ENCODE results near the gene ACSM2B. TPM values are rescaled to one million over a fixed set of nuclear protein-coding genes. Genes with fewer than 3 reads are reported as not detected.
"Not testable (repeated sequence)": the region's sequence is repeated elsewhere in the genome, so short reads cannot be mapped to it uniquely, and the experiment has no call there.

ACSM2B gene
- total RNA-seq, 1 donor from 2014 or later, result not detected

DNA sequence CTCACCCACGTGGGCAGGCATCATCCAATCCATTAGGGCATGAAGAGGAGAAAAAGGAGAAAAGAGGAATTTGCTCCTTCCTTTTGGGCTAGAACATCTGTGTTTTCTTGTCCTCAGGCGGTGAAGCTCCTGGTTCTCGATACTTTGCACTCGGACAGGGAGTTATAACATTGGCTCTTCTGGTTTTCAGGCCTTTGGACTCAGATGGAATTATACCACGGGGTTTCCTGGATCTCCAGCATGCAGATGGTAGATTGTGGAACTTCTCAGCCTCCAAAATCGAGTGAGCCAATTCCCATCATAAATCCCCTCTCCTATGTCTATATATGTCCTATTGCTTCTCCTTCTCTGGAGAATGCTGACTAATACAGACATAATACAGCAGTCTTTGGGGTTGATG, 9.9 kb upstream of the ACSM2B start:
- H3K36me3 Mint-ChIP-seq (ENCODE audit: unreplicated experiment); H3K9me3 Mint-ChIP-seq (ENCODE audit: unreplicated experiment); H3K4me1 Mint-ChIP-seq (ENCODE audit: unreplicated experiment); H3K27me3 Mint-ChIP-seq (ENCODE audit: unreplicated experiment); DNase-seq (ENCODE audit: extremely low spot score, unreplicated experiment); H3K4me3 Mint-ChIP-seq (ENCODE audit: unreplicated experiment); H3K27ac Mint-ChIP-seq (ENCODE audit: unreplicated experiment): not testable (repeated sequence)

DNA sequence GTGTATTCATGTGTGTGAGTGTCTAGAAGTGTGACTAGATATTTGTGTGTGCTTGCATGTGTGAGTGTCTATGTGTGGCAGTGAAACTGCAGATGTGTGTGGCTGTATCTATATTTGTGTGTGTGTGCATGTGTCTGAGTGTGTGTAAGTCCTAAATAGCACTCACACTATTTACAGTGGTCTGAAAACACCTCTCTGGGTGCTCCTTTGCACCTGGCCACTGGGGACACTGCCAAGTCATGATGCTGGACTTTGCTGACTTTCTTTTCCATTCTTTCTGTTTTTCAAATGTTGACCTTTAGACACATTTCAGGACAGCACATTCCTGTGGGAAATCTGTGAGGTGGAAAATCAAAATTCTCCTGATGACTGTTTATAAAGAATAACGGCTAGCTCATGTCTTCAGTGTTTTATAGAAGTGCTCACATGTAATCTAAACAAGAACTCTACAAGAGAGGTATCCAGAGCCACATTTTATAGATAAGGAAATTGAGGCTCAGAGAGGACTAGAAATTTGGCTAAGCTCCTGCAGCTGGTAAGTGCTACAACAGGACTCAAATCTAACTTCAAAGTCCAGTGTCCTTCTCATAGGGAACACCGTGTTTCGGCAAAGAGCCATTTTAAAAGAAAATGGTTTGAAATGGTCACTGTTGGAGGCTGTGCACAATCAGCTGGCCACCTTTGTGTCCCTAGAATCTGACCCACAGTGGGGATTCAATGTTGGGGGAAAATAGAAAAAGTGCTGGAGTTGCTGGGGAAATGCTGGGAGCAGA, 4.5 kb upstream of the ACSM2B start:
- H3K9me3 Mint-ChIP-seq (ENCODE audit: unreplicated experiment); H3K4me1 Mint-ChIP-seq (ENCODE audit: unreplicated experiment); H3K27me3 Mint-ChIP-seq (ENCODE audit: unreplicated experiment); H3K27ac Mint-ChIP-seq (ENCODE audit: unreplicated experiment); H3K4me3 Mint-ChIP-seq (ENCODE audit: unreplicated experiment); DNase-seq (ENCODE audit: extremely low spot score, unreplicated experiment); H3K36me3 Mint-ChIP-seq (ENCODE audit: unreplicated experiment): not testable (repeated sequence)

GRCh38 chr16:20578091-20578490, 1.9 kb upstream of the ACSM2B start:
- not testable (repeated sequence) for H3K9me3 Mint-ChIP-seq (ENCODE audit: unreplicated experiment); H3K4me1 Mint-ChIP-seq (ENCODE audit: unreplicated experiment); H3K27me3 Mint-ChIP-seq (ENCODE audit: unreplicated experiment); DNase-seq (ENCODE audit: extremely low spot score, unreplicated experiment); H3K36me3 Mint-ChIP-seq (ENCODE audit: unreplicated experiment); H3K27ac Mint-ChIP-seq (ENCODE audit: unreplicated experiment); H3K4me3 Mint-ChIP-seq (ENCODE audit: unreplicated experiment)

DNA sequence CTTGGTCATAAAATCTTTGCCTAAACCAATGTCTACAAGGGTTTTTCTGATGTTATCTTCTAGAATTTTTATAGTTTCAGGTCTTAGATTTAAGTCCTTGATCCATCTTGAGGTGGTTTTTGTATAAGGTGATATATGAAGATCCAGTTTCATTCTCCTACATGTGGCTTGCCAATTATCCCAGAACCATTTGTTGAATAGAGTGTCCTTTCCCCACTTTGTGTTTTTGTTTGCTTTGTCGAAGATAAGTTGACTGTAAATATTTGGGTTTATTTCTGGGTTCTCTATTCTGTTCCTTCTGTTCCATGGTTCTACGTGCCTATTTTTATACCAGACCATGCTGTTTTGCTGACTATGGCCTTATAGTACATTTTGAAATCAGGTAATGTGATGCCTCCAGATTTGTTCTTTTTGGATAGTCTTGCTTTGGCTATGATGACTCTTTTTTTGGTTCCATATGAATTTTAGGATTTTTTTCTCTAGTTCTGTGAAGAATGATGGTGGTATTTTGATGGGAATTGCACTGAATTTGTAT, 7.0 kb downstream of the ACSM2B start:
- not testable (repeated sequence) for H3K27ac Mint-ChIP-seq (ENCODE audit: unreplicated experiment); H3K4me3 Mint-ChIP-seq (ENCODE audit: unreplicated experiment); H3K36me3 Mint-ChIP-seq (ENCODE audit: unreplicated experiment); H3K4me1 Mint-ChIP-seq (ENCODE audit: unreplicated experiment); H3K9me3 Mint-ChIP-seq (ENCODE audit: unreplicated experiment); DNase-seq (ENCODE audit: extremely low spot score, unreplicated experiment); H3K27me3 Mint-ChIP-seq (ENCODE audit: unreplicated experiment)

GRCh38 chr16:20568404-20568803, 7.8 kb downstream of the ACSM2B start:
- Mint-ChIP-seq H3K27ac (ENCODE audit: unreplicated experiment) (no peak overlapping the region), H3K4me1 (ENCODE audit: unreplicated experiment) (no peaks in the 10 kb centered on the region), H3K27me3 (ENCODE audit: unreplicated experiment) (no peaks in the 10 kb centered on the region), H3K36me3 (ENCODE audit: unreplicated experiment) (no peaks in the 10 kb centered on the region), H3K9me3 (ENCODE audit: unreplicated experiment) (peaks cover 4% of the 10 kb centered on the region), H3K4me3 (ENCODE audit: unreplicated experiment) (no peak overlapping the region)
- no peak for TF ChIP-seq CTCF (IDR thresholded peaks at IDR 0.05)
- DNase-seq (ENCODE audit: extremely low spot score, unreplicated experiment), result no peak

DNA sequence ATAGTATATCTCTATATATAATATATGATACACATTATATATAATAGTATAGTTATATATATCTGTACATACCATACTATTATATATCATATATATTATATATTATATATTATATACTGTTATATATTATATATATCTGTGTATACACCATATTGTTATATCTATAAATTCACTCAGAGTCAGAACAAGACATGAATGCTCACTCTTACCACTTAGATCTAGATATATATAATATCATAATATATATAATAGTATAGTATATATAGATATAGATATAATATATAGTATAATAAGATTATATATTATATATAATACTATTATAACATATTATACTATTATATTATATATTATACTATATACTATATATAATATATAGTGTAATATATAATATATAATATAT, 9.3 kb downstream of the ACSM2B start:
- TF ChIP-seq CTCF (IDR thresholded peaks at IDR 0.05), result no peak
- no peak for DNase-seq (ENCODE audit: extremely low spot score, unreplicated experiment)
- Mint-ChIP-seq H3K4me1 (ENCODE audit: unreplicated experiment) (no peaks in the 10 kb centered on the region), H3K4me3 (ENCODE audit: unreplicated experiment) (no peak overlapping the region), H3K27ac (ENCODE audit: unreplicated experiment) (no peak overlapping the region), H3K36me3 (ENCODE audit: unreplicated experiment) (no peaks in the 10 kb centered on the region), H3K27me3 (ENCODE audit: unreplicated experiment) (no peaks in the 10 kb centered on the region), H3K9me3 (ENCODE audit: unreplicated experiment) (peaks cover 19% of the 10 kb centered on the region)

- H3K4me1 Mint-ChIP-seq (ENCODE audit: unreplicated experiment); H3K27me3 Mint-ChIP-seq (ENCODE audit: unreplicated experiment); H3K36me3 Mint-ChIP-seq (ENCODE audit: unreplicated experiment); H3K27ac Mint-ChIP-seq (ENCODE audit: unreplicated experiment); DNase-seq (ENCODE audit: extremely low spot score, unreplicated experiment); H3K4me3 Mint-ChIP-seq (ENCODE audit: unreplicated experiment): not testable (repeated sequence)
- H3K9me3 Mint-ChIP-seq (ENCODE audit: unreplicated experiment), result peaks cover 29% of the 10 kb centered on the region
These were observed 10.8 kb downstream of the ACSM2B start for GRCh38 chr16:20565334-20565733.

DNA sequence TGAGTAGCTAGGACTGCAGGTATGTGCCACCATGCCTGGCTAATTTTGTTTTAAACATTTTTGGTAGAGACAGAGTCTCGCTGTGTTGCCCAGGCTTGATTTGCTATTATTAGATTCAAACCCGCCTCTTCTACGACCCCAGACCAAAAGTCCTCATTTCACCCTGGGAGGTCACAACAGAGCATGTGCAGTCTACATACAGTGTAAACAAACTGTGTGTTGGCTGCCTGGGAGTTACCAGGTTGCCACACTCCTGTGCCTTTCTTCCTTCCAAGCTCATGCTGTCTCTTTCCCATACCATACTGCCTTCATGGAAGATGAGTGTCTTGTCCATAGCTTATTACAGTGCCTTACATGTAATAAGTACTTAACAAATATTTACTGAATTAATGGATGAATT, 11.9 kb downstream of the ACSM2B start:
- H3K27ac Mint-ChIP-seq (ENCODE audit: unreplicated experiment); DNase-seq (ENCODE audit: extremely low spot score, unreplicated experiment); H3K4me1 Mint-ChIP-seq (ENCODE audit: unreplicated experiment); H3K27me3 Mint-ChIP-seq (ENCODE audit: unreplicated experiment); H3K36me3 Mint-ChIP-seq (ENCODE audit: unreplicated experiment); H3K4me3 Mint-ChIP-seq (ENCODE audit: unreplicated experiment): not testable (repeated sequence)
- H3K9me3 Mint-ChIP-seq (ENCODE audit: unreplicated experiment), result peaks cover 35% of the 10 kb centered on the region

DNA sequence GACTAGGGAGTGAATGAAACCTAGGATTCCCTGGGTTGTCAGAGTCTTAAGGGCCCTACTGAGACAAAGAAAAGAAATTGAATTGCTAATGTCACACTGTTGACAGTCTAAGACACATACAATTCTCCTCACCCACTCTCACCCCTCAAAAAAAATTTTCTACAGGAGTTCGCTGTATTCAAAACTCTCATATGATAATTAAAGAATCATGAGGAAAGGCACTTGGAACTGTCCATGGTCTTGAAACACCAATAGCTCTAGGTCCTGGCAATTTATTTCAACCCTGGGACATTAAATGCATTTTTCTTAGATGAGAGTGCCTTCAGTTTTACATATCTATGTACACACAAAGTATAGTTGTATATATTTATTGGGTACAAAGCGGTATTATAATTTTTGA, 20.5 kb downstream of the ACSM2B start:
- DNase-seq (ENCODE audit: extremely low spot score, unreplicated experiment); H3K27me3 Mint-ChIP-seq (ENCODE audit: unreplicated experiment); H3K4me3 Mint-ChIP-seq (ENCODE audit: unreplicated experiment); H3K4me1 Mint-ChIP-seq (ENCODE audit: unreplicated experiment); H3K36me3 Mint-ChIP-seq (ENCODE audit: unreplicated experiment); H3K27ac Mint-ChIP-seq (ENCODE audit: unreplicated experiment): not testable (repeated sequence)
- H3K9me3 Mint-ChIP-seq (ENCODE audit: unreplicated experiment), result peaks cover 44% of the 10 kb centered on the region

DNA sequence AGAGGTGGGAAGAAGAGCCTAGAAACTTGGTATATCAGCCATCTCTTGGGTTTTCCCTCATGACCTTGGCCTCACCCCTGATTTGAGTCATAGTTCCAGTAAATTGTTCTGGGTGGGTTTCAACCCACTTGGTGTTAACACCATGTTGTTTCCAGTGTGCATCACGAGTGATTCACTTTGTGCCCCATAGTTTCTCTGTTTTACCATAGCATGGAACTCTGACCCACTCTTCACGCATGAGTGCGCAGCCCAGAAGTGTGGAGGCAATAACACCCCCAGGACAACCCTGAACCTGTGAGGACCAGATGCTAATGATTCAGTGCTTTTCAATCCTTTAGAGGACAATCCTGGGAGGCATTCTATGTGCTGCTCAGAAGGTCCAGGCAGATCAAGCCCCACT, 21.5 kb downstream of the ACSM2B start:
- H3K27ac Mint-ChIP-seq (ENCODE audit: unreplicated experiment), result not testable (repeated sequence)

More for the DNA sequence above, 21.5 kb downstream of the ACSM2B start:
- not testable (repeated sequence) for DNase-seq (ENCODE audit: extremely low spot score, unreplicated experiment); H3K4me1 Mint-ChIP-seq (ENCODE audit: unreplicated experiment); H3K4me3 Mint-ChIP-seq (ENCODE audit: unreplicated experiment); H3K27me3 Mint-ChIP-seq (ENCODE audit: unreplicated experiment); H3K36me3 Mint-ChIP-seq (ENCODE audit: unreplicated experiment)
- peaks cover 35% of the 10 kb centered on the region for H3K9me3 Mint-ChIP-seq (ENCODE audit: unreplicated experiment)
